ENCODE results near the gene VILL.

The VILL gene

GRCh38 chr3:38006445-38006995 is 15.9 kb downstream of the VILL start:
- H3K4me3 ChIP-seq (ENCODE audit: low read depth in 1 of 2, low read length in 1 of 2): no peak overlapping the region
- H3K9me3 ChIP-seq: no peaks in the 10 kb centered on the region
- peaks cover 12 to 14% of the 10 kb centered on the region in 2 experiments for H3K4me1 ChIP-seq (ENCODE audit: control insufficient read depth in 1 of 2, insufficient read depth in 1 of 2, low read depth in 1 of 2, low read length in 1 of 2)
- no peaks in the 10 kb centered on the region for H3K27me3 ChIP-seq
- TF ChIP-seq CTCF (IDR thresholded peaks at IDR 0.05): no peak
- H3K36me3 ChIP-seq: peaks cover 62% of the 10 kb centered on the region
- no peak overlapping the region for H3K27ac ChIP-seq

GRCh38 chr3:38007754-38008090 is 17.1 kb downstream of the VILL start:
- Histone ChIP-seq H3K4me1 (ENCODE audit: control insufficient read depth in 1 of 2, insufficient read depth in 1 of 2, low read depth in 1 of 2, low read length in 1 of 2) (peaks cover 12 to 14% of the 10 kb centered on the region in 2 experiments), H3K27ac (no peak overlapping the region), H3K4me3 (ENCODE audit: low read depth in 1 of 2, low read length in 1 of 2) (no peak overlapping the region), H3K36me3 (peaks cover 63% of the 10 kb centered on the region), H3K9me3 (no peaks in the 10 kb centered on the region), H3K27me3 (no peaks in the 10 kb centered on the region)
- no peak for TF ChIP-seq CTCF (IDR thresholded peaks at IDR 0.05)

GRCh38 chr3:38008191-38008701 is 17.7 kb downstream of the VILL start:
- Histone ChIP-seq H3K4me1 (ENCODE audit: control insufficient read depth in 1 of 2, insufficient read depth in 1 of 2, low read depth in 1 of 2, low read length in 1 of 2) (peaks cover 12 to 14% of the 10 kb centered on the region in 2 experiments), H3K27me3 (no peaks in the 10 kb centered on the region), H3K36me3 (peaks cover 63% of the 10 kb centered on the region), H3K9me3 (no peaks in the 10 kb centered on the region), H3K27ac (no peak overlapping the region), H3K4me3 (ENCODE audit: low read depth in 1 of 2, low read length in 1 of 2) (no peak overlapping the region)
- TF ChIP-seq CTCF (IDR thresholded peaks at IDR 0.05): no peak

GRCh38 chr3:38008971-38009580 is 18.5 kb downstream of the VILL start:
- Histone ChIP-seq H3K4me1 (ENCODE audit: control insufficient read depth in 1 of 2, insufficient read depth in 1 of 2, low read depth in 1 of 2, low read length in 1 of 2) (peaks cover 11 to 14% of the 10 kb centered on the region in 2 experiments), H3K27ac (no peak overlapping the region), H3K4me3 (ENCODE audit: low read depth in 1 of 2, low read length in 1 of 2) (no peak overlapping the region), H3K36me3 (peaks cover 63% of the 10 kb centered on the region), H3K27me3 (no peaks in the 10 kb centered on the region), H3K9me3 (no peaks in the 10 kb centered on the region)
- no peak for TF ChIP-seq CTCF (IDR thresholded peaks at IDR 0.05)

- no peaks in the 10 kb centered on the region for H3K27me3 ChIP-seq
Measured at GRCh38 chr3:38009807-38010591, 19.4 kb downstream of the VILL start.

More at GRCh38 chr3:38009807-38010591, 19.4 kb downstream of the VILL start:
- peaks cover 15 to 16% of the 10 kb centered on the region in 2 experiments for H3K4me1 ChIP-seq (ENCODE audit: control insufficient read depth in 1 of 2, insufficient read depth in 1 of 2, low read depth in 1 of 2, low read length in 1 of 2)
- no peak for TF ChIP-seq CTCF (IDR thresholded peaks at IDR 0.05)
- no peak overlapping the region for H3K27ac ChIP-seq
- H3K9me3 ChIP-seq: no peaks in the 10 kb centered on the region
- no peak overlapping the region for H3K4me3 ChIP-seq (ENCODE audit: low read depth in 1 of 2, low read length in 1 of 2)
- H3K36me3 ChIP-seq: peaks cover 64% of the 10 kb centered on the region

All from neutrophil (primary cell).